OCI-LY3 (cell line): ENCODE results near the gene MX1.

Source experiments
- CTCF ChIP-seq: fragments of 200-600, 300-600 bp; sonication (generic); IDR thresholded peaks from 2 replicates; pipeline ENCODE4 v1.5.1; 2014; ENCODE audit warnings: antibody characterized with exemption, low read length, low read depth
- EZH2phosphoT487 ChIP-seq: fragments of 200-600 bp; shearing (Covaris generic); IDR thresholded peaks from 2 replicates; pipeline ENCODE4 v1.6.1; 2018; ENCODE audit warnings: antibody characterized with exemption, mixed run types, low read depth

- TF ChIP-seq CTCF (no peak), EZH2phosphoT487 (no peak)
These were observed 15.1 kb upstream of the MX1 start for GRCh38 chr21:41410767-41411448.
